OCI-LY7 (cell line): ENCODE results near the gene LZTS2.

Source experiments
- CTCF ChIP-seq: fragments of 200-600 bp; sonication (generic); conservative IDR thresholded peaks from 2 replicates; pipeline ENCODE4 v1.5.1; 2014; ENCODE audit warnings: mild to moderate bottlenecking, antibody characterized with exemption, low read length, moderate library complexity, mixed read lengths
- EZH2phosphoT487 ChIP-seq: fragments of 200-600 bp; sonication (generic); IDR thresholded peaks from 2 replicates; pipeline ENCODE4 v1.6.1; 2018; ENCODE audit warnings: low read depth, borderline replicate concordance, mild to moderate bottlenecking, mixed run types, antibody characterized with exemption, low read length, moderate library complexity, mixed read lengths

DNA sequence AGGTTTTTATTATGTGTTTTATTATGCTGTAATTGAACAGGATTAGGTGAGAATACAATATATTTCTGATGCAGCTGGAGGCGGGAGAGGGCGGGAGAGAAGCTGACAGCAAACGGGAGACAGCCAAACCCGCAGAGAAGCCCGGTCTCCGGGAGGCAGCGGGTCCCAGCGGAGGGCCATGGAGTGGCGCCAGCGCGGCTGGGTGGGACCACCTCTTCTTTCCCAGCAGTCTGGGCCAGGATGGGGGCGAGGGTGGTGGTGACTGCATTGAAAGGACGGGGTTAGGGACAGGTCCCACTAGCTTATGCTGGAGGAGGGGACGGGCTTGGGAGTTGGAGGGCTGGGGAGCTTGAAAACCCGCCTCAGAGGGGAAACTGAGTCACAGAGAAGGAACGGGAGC is 47.7 kb downstream of the LZTS2 start:
- TF ChIP-seq CTCF (no peak), EZH2phosphoT487 (no peak)
